Endothelial cell of umbilical vein (primary cell): ENCODE results near the gene MRPS27. TPM values are rescaled to one million over a fixed set of nuclear protein-coding genes. Genes with fewer than 3 reads are reported as not detected.

ENCODE experiments used
- BruUV-seq: library from RNA; stranded (reverse); fragments of 400-500 nt; replicated peaks from 2 replicates; lab custom pipeline; 2021; lab: Mats Ljungman, UMichigan
- CTCF ChIA-PET: fragments of 300-600, 350-600 bp; sonication (Branson Sonifier 250); formaldehyde crosslinking; loops from one replicate; lab custom pipeline; 2021; ENCODE audit warnings: antibody characterized with exemption, inconsistent platforms; lab: Charles Lee
- POLR2A ChIA-PET: fragments of 300-600, 350-600 bp; sonication (Branson Sonifier 250); formaldehyde crosslinking; loops from one replicate; lab custom pipeline; 2021; ENCODE audit warnings: antibody characterized with exemption, inconsistent platforms; lab: Charles Lee
- DNase-seq: peaks from one replicate; pipeline ENCODE4 v3.0.0-alpha.2; 2011; ENCODE audit warnings: low read depth, low spot score
- FAIRE-seq: peaks from 2 replicates; lab custom pipeline; 2011; peaks lifted over from hg19 to GRCh38; lab: Jason Lieb, UNC
- H2AFZ ChIP-seq: 2 replicates; pipeline ENCODE4 v1.6.0; 2012; ENCODE audit warnings: low read depth, low read length, control low read depth, inconsistent platforms
- H3K27ac ChIP-seq: 2 replicates; pipeline ENCODE4 v1.5.1; 2011; ENCODE audit warnings: low read depth, mild to moderate bottlenecking, control low read depth, low read length, moderate library complexity; ENCODE audit not compliant: insufficient read depth
- H3K27me3 ChIP-seq, 2 experiments: 2 replicates each; pipeline versions ENCODE4 v1.6.0 to v1.6.1; 2011; ENCODE audit warnings: low read length in 2 of 2, mixed read lengths in 1 of 2; ENCODE audit not compliant: control insufficient read depth in 2 of 2, insufficient read depth in 2 of 2
- H3K36me3 ChIP-seq, 2 experiments: 2 replicates in 1 of 2; 3 replicates in 1 of 2; pipeline ENCODE4 v1.5.1; 2011; ENCODE audit warnings: low read length in 2 of 2, mild to moderate bottlenecking in 1 of 2, moderate library complexity in 1 of 2; ENCODE audit not compliant: control insufficient read depth in 2 of 2, insufficient read depth in 2 of 2; ENCODE audit errors: extremely low read depth in 1 of 2
- H3K4me1 ChIP-seq: 3 replicates; pipeline ENCODE4 v1.5.1; 2011; ENCODE audit warnings: mild to moderate bottlenecking, low read length; ENCODE audit not compliant: control insufficient read depth, insufficient read depth; ENCODE audit errors: extremely low read depth
- H3K4me2 ChIP-seq: 2 replicates; pipeline ENCODE4 v1.6.1; 2011; ENCODE audit warnings: low read length, control low read depth, mixed read lengths; ENCODE audit not compliant: insufficient read depth
- H3K4me3 ChIP-seq, 3 experiments: fragments of 200-600 bp in 1 of 3; sonication (generic), shearing (Covaris generic) in 1 of 3; replicated peaks in 1 of 3; 2 replicates each; pipeline ENCODE4 v1.5.1; 2011 to 2016; ENCODE audit warnings: control low read depth in 3 of 3, low read length in 3 of 3, mild to moderate bottlenecking in 2 of 3, inconsistent platforms in 1 of 3, low read depth in 1 of 3, moderate library complexity in 1 of 3; ENCODE audit not compliant: insufficient read depth in 1 of 3
- H3K79me2 ChIP-seq: 2 replicates; pipeline ENCODE4 v1.6.0; 2012; ENCODE audit warnings: low read length, inconsistent platforms; ENCODE audit not compliant: control insufficient read depth, insufficient read depth
- H3K9ac ChIP-seq: replicated peaks from 2 replicates; pipeline ENCODE3; 2011; ENCODE audit warnings: low read length, control low read depth; ENCODE audit not compliant: insufficient read depth; ENCODE audit errors: extremely low read depth
- H3K9me1 ChIP-seq: replicated peaks from 3 replicates; pipeline ENCODE4 v1.6.0; 2011; ENCODE audit warnings: mild to moderate bottlenecking, low read length; ENCODE audit not compliant: control insufficient read depth, insufficient read depth; ENCODE audit errors: extremely low read depth
- H3K9me3 ChIP-seq: replicated peaks from 2 replicates; pipeline ENCODE4 v1.5.1; 2012; ENCODE audit warnings: low read length, inconsistent platforms; ENCODE audit not compliant: control insufficient read depth, insufficient read depth
- H4K20me1 ChIP-seq: replicated peaks from 2 replicates; pipeline ENCODE3; 2011; ENCODE audit warnings: mild to moderate bottlenecking, low read length; ENCODE audit not compliant: control insufficient read depth, insufficient read depth; ENCODE audit errors: extremely low read depth
- EZH2 ChIP-seq: IDR thresholded peaks from 2 replicates; pipeline ENCODE4 v1.6.1; 2012; ENCODE audit warnings: borderline replicate concordance, low read depth, mild to moderate bottlenecking, moderate library complexity, low read length, inconsistent platforms; ENCODE audit not compliant: severe bottlenecking
- FOS ChIP-seq: IDR thresholded peaks from 2 replicates; pipeline ENCODE4 v1.6.1; 2011; ENCODE audit warnings: mild to moderate bottlenecking, low read length, moderate library complexity, borderline replicate concordance; ENCODE audit not compliant: insufficient read depth
- GATA2 ChIP-seq: IDR thresholded peaks from 2 replicates; pipeline ENCODE4 v1.7.0; 2011; ENCODE audit warnings: low read depth, mild to moderate bottlenecking, moderate library complexity, mixed read lengths, low read length; ENCODE audit not compliant: insufficient read length, insufficient read depth
- JUN ChIP-seq: IDR thresholded peaks from 2 replicates; pipeline ENCODE4 v1.6.1; 2011; ENCODE audit warnings: borderline replicate concordance, low read depth; ENCODE audit not compliant: insufficient read length, insufficient read depth
- MYC ChIP-seq: IDR thresholded peaks from one replicate; pipeline ENCODE4 v1.6.1; 2011; ENCODE audit warnings: mild to moderate bottlenecking, low read depth, low read length
- POLR2A ChIP-seq: IDR thresholded peaks from 2 replicates; pipeline ENCODE4 v1.6.1; 2012; ENCODE audit warnings: low read depth, mild to moderate bottlenecking, control low read depth, low read length
- POLR2AphosphoS5 ChIP-seq: IDR thresholded peaks from 2 replicates; pipeline ENCODE4 v1.6.1; 2012; ENCODE audit warnings: low read depth, mild to moderate bottlenecking, control low read depth, low read length, moderate library complexity; ENCODE audit not compliant: insufficient read depth
- dilution Hi-C: fragments of 300-500 bp; cut with MboI; formaldehyde crosslinking; loops from one replicate; pipeline ENCODE4 v1.15.0; 2019; ENCODE audit warnings: low sequenced_read_pairs; ENCODE audit not compliant: extremely low pct_ligation_motif_present
- intact Hi-C: fragments of 100-400 bp; cut with micrococcal nuclease; formaldehyde crosslinking; loops from one replicate; pipeline ENCODE4 v1.10.0; 2022
- polyA plus RNA-seq, 4 experiments: library from polyadenylated mRNA; depleted of rRNA in 3 of 4; stranded (reverse) in 3 of 4; unstranded in 1 of 4; fragments of >200 nt; gene quantifications; 2 replicates each; pipeline versions ENCODE4 v1.2.1 to v1.2.3, GENCODE V29; 2011 to 2012; ENCODE audit warnings: missing spikeins in 1 of 4
- total RNA-seq: library from RNA; stranded (reverse); gene quantifications from 2 replicates; pipeline ENCODE4 v1.2.3, GENCODE V29; 2021
- TF ChIP-seq, protein P1 (sequence below), 2 donors: IDR thresholded peaks; 1 replicate in 1 of 2; 2 replicates in 1 of 2; pipeline ENCODE4 v1.5.1; 2011; ENCODE audit warnings: low read length in 2 of 2, mild to moderate bottlenecking in 2 of 2, moderate library complexity in 2 of 2, control low read depth in 1 of 2, inconsistent platforms in 1 of 2, low read depth in 1 of 2; ENCODE audit not compliant: insufficient read depth in 1 of 2; ENCODE audit errors: extremely low read depth in 1 of 2
- TF ChIP-seq, protein P2 (sequence below): IDR thresholded peaks from 2 replicates; pipeline ENCODE4 v1.6.1; 2011; ENCODE audit not compliant: insufficient read depth, insufficient read length

MRPS27 gene
- total and polyA plus RNA-seq, 2 donors (not counting 3 experiments of a cell fraction or from before 2014, with no cell fraction given) = 56.0 to 67.1 TPM

- no peaks in the 10 kb centered on the region for H3K9me1 ChIP-seq
- no peaks in the 10 kb centered on the region for H4K20me1 ChIP-seq
- CTCF ChIA-PET = interaction anchor here (1.5 to 1.6 kb wide), 2 partner anchors 9 to 40 kb away, joined by 3 to 4 read pairs; no protein-coding TSS in a partner anchor
- no peak overlapping the region for H2AFZ ChIP-seq
- no peak overlapping the region for H3K9ac ChIP-seq
- dilution Hi-C loops (no loop called here), intact Hi-C loops (no loop called here)
- H3K36me3 ChIP-seq = peaks cover 24 to 43% of the 10 kb centered on the region in 2 experiments
- H3K27ac ChIP-seq = no peak overlapping the region
- POLR2A ChIA-PET = no interaction called here
- TF ChIP-seq MYC (no peak), EZH2 (no peak), JUN (no peak), GATA2 (no peak), POLR2AphosphoS5 (no peak), FOS (no peak), POLR2A (no peak)
- TF ChIP-seq, protein P1, sequence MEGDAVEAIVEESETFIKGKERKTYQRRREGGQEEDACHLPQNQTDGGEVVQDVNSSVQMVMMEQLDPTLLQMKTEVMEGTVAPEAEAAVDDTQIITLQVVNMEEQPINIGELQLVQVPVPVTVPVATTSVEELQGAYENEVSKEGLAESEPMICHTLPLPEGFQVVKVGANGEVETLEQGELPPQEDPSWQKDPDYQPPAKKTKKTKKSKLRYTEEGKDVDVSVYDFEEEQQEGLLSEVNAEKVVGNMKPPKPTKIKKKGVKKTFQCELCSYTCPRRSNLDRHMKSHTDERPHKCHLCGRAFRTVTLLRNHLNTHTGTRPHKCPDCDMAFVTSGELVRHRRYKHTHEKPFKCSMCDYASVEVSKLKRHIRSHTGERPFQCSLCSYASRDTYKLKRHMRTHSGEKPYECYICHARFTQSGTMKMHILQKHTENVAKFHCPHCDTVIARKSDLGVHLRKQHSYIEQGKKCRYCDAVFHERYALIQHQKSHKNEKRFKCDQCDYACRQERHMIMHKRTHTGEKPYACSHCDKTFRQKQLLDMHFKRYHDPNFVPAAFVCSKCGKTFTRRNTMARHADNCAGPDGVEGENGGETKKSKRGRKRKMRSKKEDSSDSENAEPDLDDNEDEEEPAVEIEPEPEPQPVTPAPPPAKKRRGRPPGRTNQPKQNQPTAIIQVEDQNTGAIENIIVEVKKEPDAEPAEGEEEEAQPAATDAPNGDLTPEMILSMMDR (IDR thresholded peaks at IDR 0.05; ENCODE audit: extremely low read depth in 1 of 2, insufficient read depth in 1 of 2, low read depth in 1 of 2, low read length in 2 of 2) = no peak
- TF ChIP-seq, protein P2, sequence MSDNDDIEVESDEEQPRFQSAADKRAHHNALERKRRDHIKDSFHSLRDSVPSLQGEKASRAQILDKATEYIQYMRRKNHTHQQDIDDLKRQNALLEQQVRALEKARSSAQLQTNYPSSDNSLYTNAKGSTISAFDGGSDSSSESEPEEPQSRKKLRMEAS = no peak
- BruUV-seq = no TSS peak
- H3K79me2 ChIP-seq = peaks cover 5% of the 10 kb centered on the region
- no peak for FAIRE-seq
- H3K4me2 ChIP-seq = no peak overlapping the region
- no peak for DNase-seq
- no peaks in the 10 kb centered on the region for H3K9me3 ChIP-seq
- no peaks in the 10 kb centered on the region for H3K27me3 ChIP-seq
- peaks cover 22% of the 10 kb centered on the region for H3K4me1 ChIP-seq
- no peak overlapping the region for H3K4me3 ChIP-seq
These were observed 114.5 kb downstream of the MRPS27 start for GRCh38 chr5:72205431-72206009.
